ENCODE measurements around the gene SHISAL2B.
"Not testable (repeated sequence)": the region's sequence is repeated elsewhere in the genome, so short reads cannot be mapped to it uniquely, and the experiment has no call there.

SHISAL2B gene

GRCh38 chr5:64690417-64691151, at the start of gene SHISAL2B:
Gene SHISAL2B (plus strand): TSS chr5:64690503. CDS start chr5:64690624, 121 bp downstream.
- no peaks in the 10 kb centered on the region for H3K27me3 ChIP-seq
- H3K4me3 ChIP-seq, result no peak within 1 kb of the TSS
- H3K4me1 ChIP-seq, result no peaks in the 10 kb centered on the region

GRCh38 chr5:64644831-64645230, 45.5 kb upstream of the SHISAL2B start:
- H3K9ac ChIP-seq, result no peak overlapping the region
- no peak overlapping the region for H3K27ac ChIP-seq
- H3K27me3 ChIP-seq, result no peaks in the 10 kb centered on the region
- no peaks in the 10 kb centered on the region for H4K20me1 ChIP-seq
- no peaks in the 10 kb centered on the region for H3K9me3 ChIP-seq
- H3K4me1 ChIP-seq, result no peaks in the 10 kb centered on the region
- no peak overlapping the region for H3K4me2 ChIP-seq
- H3K36me3 ChIP-seq, result no peaks in the 10 kb centered on the region
- no peak for TF ChIP-seq Cebpa-rat (IDR thresholded peaks at IDR 0.05)
- H3K4me3 ChIP-seq, result no peak overlapping the region

More at GRCh38 chr5:64690417-64691151, at the start of gene SHISAL2B:
- Histone ChIP-seq H4K20me1 (no peaks in the 10 kb centered on the region), H3K9ac (no peak within 1 kb of the TSS), H3K36me3 (no peaks in the 10 kb centered on the region), H3K9me3 (peaks cover 13% of the 10 kb centered on the region), H3K27ac (no peak within 1 kb of the TSS), H3K4me2 (no peak within 1 kb of the TSS)
- TF ChIP-seq Cebpa-rat (IDR thresholded peaks at IDR 0.05), result no peak

GRCh38 chr5:64646169-64646568, 44.1 kb upstream of the SHISAL2B start:
- Histone ChIP-seq H3K4me1 (no peaks in the 10 kb centered on the region), H4K20me1 (no peaks in the 10 kb centered on the region), H3K4me3 (no peak overlapping the region), H3K27ac (no peak overlapping the region), H3K9ac (no peak overlapping the region), H3K4me2 (no peak overlapping the region), H3K27me3 (no peaks in the 10 kb centered on the region), H3K9me3 (no peaks in the 10 kb centered on the region), H3K36me3 (no peaks in the 10 kb centered on the region)
- no peak for TF ChIP-seq Cebpa-rat (IDR thresholded peaks at IDR 0.05)

DNA sequence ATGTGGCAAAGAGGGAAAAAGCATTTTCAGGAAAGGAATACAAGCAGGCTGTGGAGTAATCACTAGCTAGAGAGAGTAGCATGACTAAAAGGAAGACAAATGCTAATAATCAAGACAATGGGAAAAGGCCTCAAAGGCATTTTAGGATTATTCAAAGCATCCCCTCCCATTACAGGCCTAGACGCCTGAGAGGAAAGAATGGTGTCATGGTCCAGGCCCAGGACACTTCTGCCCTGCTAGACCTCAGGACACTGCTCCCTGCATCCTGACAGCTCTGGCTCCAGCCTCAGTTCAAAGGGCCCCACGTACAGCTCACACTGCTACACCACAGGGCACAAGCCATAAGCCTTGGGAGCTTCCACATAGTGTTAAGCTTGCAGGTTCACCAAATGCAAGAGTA, 40.8 kb upstream of the SHISAL2B start:
- Histone ChIP-seq H3K4me3 (no peak overlapping the region), H3K4me2 (no peak overlapping the region), H3K9ac (no peak overlapping the region), H3K4me1 (no peaks in the 10 kb centered on the region), H4K20me1 (no peaks in the 10 kb centered on the region), H3K27me3 (no peaks in the 10 kb centered on the region), H3K27ac (no peak overlapping the region), H3K36me3 (no peaks in the 10 kb centered on the region), H3K9me3 (0 out of 2 replicates have a peak, but pooled peaks cover 5% of the 10 kb centered on the region)
- no peak for TF ChIP-seq Cebpa-rat (IDR thresholded peaks at IDR 0.05)

DNA sequence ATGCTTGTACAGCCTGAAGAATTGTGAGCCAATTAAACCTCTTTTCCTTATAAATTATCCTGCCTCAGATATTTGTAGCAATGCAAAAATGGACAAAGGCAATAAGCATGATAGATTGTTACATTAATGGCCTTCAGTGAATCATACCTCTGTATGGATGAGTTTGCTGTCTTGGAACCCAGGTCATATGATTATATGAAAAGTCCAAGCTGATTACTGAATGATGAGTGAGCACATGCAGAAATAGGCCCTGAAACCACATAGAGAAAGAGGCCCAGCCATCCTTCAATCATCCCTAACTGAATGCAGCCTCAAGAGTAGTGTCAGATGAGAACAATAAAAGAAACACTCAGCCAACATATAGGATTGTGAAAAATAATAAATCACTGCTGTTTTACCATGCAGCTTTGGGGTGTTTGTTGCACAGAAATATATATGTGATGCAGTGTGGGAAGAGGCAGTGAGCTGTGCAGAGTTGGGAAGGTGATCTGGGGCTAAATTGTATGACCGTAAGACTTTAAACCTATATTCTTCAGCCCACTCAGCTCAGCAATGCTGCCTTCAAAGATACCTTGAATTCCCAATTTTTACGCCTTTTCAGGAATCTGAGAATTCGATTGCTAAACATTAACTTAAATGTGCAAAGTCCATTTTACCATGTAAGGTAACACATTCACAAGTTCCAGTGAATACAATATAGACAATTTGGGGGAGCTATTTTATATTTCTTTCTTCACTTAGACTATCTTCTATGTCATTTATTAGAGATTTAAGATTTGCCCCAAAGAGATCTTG, 36.3 kb upstream of the SHISAL2B start:
- Histone ChIP-seq H3K4me1 (no peaks in the 10 kb centered on the region), H3K27me3 (no peaks in the 10 kb centered on the region), H3K4me3 (no peak overlapping the region), H3K9me3 (peaks cover 16% of the 10 kb centered on the region; the same call in 1 of the 2 replicates), H4K20me1 (no peaks in the 10 kb centered on the region), H3K36me3 (no peaks in the 10 kb centered on the region), H3K4me2 (no peak overlapping the region), H3K27ac (no peak overlapping the region), H3K9ac (no peak overlapping the region)
- no peak for TF ChIP-seq Cebpa-rat (IDR thresholded peaks at IDR 0.05)

DNA sequence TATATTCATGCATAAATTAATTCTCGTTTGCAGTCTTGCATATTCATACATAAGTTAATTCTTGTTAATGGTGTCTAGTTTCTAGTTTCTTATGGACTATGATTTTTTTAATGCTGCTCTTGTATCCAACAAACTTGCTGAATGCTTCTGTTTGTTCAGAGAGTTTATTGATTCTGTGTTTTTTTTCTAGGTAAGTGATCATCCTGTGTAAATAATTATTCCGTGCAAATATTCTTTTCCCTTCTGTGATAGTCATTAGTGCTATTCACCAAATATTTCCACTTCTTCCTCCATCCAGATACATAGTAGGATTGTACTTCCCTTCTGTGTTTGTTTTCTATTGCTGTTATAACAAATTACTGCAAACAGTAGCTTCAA, 35.8 kb upstream of the SHISAL2B start:
- Histone ChIP-seq H3K27ac (no peak overlapping the region), H3K4me3 (no peak overlapping the region), H3K9me3 (peaks cover 16% of the 10 kb centered on the region; the same call in 1 of the 2 replicates), H4K20me1 (no peaks in the 10 kb centered on the region), H3K36me3 (no peaks in the 10 kb centered on the region), H3K4me1 (no peaks in the 10 kb centered on the region), H3K4me2 (no peak overlapping the region), H3K27me3 (no peaks in the 10 kb centered on the region), H3K9ac (no peak overlapping the region)
- no peak for TF ChIP-seq Cebpa-rat (IDR thresholded peaks at IDR 0.05)

DNA sequence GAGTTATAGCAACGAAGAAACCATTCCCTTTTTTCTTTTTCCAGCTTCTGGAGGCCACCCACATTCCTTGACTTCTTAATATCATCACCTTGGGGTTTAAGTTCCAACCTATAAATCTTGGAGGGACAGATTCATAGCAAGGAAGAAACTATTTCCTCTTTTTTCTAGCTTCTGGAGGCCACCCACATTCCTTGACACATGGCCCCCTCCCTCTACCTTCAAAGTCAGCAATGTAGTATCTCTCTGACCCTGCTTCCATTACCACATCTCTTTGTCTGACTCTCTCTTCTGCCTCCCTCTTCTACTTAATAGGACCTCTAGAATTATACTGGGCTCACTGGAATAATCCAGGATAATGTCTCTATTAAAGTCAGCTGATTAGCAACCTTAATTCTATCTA, 34.7 kb upstream of the SHISAL2B start:
- Histone ChIP-seq H3K27me3 (no peaks in the 10 kb centered on the region), H3K27ac (no peak overlapping the region)
- no peak for TF ChIP-seq Cebpa-rat (IDR thresholded peaks at IDR 0.05)

GRCh38 chr5:64659289-64659688, 31.0 kb upstream of the SHISAL2B start:
- Histone ChIP-seq H4K20me1 (no peaks in the 10 kb centered on the region), H3K4me2 (no peak overlapping the region), H3K36me3 (no peaks in the 10 kb centered on the region), H3K4me1 (no peaks in the 10 kb centered on the region), H3K27ac (no peak overlapping the region), H3K4me3 (no peak overlapping the region), H3K9me3 (peaks cover 10% of the 10 kb centered on the region; the same call in 1 of the 2 replicates), H3K27me3 (no peaks in the 10 kb centered on the region), H3K9ac (no peak overlapping the region)
- TF ChIP-seq Cebpa-rat (IDR thresholded peaks at IDR 0.05), result no peak

More for the DNA sequence above, 34.7 kb upstream of the SHISAL2B start:
- Histone ChIP-seq H3K9ac (no peak overlapping the region), H3K4me1 (no peaks in the 10 kb centered on the region), H3K4me2 (no peak overlapping the region), H3K4me3 (no peak overlapping the region), H3K9me3 (peaks cover 16% of the 10 kb centered on the region; the same call in 1 of the 2 replicates), H4K20me1 (no peaks in the 10 kb centered on the region), H3K36me3 (no peaks in the 10 kb centered on the region)

GRCh38 chr5:64663181-64663580, 27.1 kb upstream of the SHISAL2B start:
- H3K9me3 ChIP-seq, H3K27ac ChIP-seq, H3K9ac ChIP-seq, H3K4me1 ChIP-seq, H3K27me3 ChIP-seq, H3K4me2 ChIP-seq, H3K4me3 ChIP-seq, H3K36me3 ChIP-seq, H4K20me1 ChIP-seq: not testable (repeated sequence)

DNA sequence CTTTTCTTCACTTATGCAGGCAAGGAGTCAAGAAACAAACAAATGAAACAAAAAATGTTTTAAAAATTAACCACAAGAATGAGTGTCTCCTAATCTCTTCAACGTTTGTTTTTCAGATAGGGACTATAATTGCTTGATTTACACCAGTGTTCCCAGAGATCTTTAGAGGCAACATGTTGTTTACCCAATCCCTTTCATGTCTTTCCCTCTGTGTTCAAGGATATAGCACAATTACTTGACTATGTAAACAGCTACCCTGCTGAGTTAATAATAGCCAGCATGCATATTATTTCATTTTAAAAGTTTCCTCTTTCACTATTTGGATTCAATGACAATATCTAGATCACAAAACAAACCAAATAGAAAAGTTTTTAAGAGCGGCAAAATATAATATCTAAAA, 25.1 kb upstream of the SHISAL2B start:
- TF ChIP-seq Cebpa-rat (IDR thresholded peaks at IDR 0.05), result no peak
- Histone ChIP-seq H3K9me3 (no peaks in the 10 kb centered on the region), H3K4me1 (no peaks in the 10 kb centered on the region), H3K27ac (no peak overlapping the region), H3K4me2 (no peak overlapping the region), H3K9ac (no peak overlapping the region), H3K36me3 (no peaks in the 10 kb centered on the region), H4K20me1 (no peaks in the 10 kb centered on the region), H3K27me3 (no peaks in the 10 kb centered on the region), H3K4me3 (no peak overlapping the region)

Measured in BLaER1 (cell line).